Esophagus squamous epithelium (tissue), 5 donors: ENCODE results near the gene PRDX5. TPM values are rescaled to one million over a fixed set of nuclear protein-coding genes. Genes with fewer than 3 reads are reported as not detected.

Experiments
- DNase-seq: peaks from one replicate; lab custom pipeline; 2025; lab: John Stamatoyannopoulos, UW
- H3K27ac ChIP-seq, 4 donors: fragments of 200-600 bp; sonication (generic); one replicate each; pipeline ENCODE4 v1.5.1; 2016 to 2019; ENCODE audit warnings: mild to moderate bottlenecking in 1 of 4
- H3K27me3 ChIP-seq, 4 donors: fragments of 200-600 bp; sonication (generic); 1 replicate in 3 of 4; 2 replicates in 1 of 4; pipeline versions ENCODE4 v1.5.1 to v1.6.0; 2017 to 2021; ENCODE audit warnings: antibody characterized with exemption in 1 of 4
- H3K36me3 ChIP-seq, 3 donors: fragments of 200-600 bp; sonication (generic); one replicate each; pipeline ENCODE4 v1.5.1; 2016 to 2019
- H3K4me1 ChIP-seq, 3 donors: fragments of 200-600 bp; sonication (generic); one replicate each; pipeline ENCODE4 v1.5.1; 2017 to 2019
- H3K4me3 ChIP-seq, 4 donors: fragments of 200-600 bp; sonication (generic); 1 replicate in 3 of 4; 2 replicates in 1 of 4; pipeline ENCODE4 v1.5.1; 2016 to 2019; ENCODE audit warnings: mild to moderate bottlenecking in 2 of 4, moderate library complexity in 1 of 4
- H3K9me3 ChIP-seq, 3 donors: fragments of 200-600 bp; sonication (generic); one replicate each; pipeline ENCODE4 v1.5.1; 2016 to 2019
- POLR2A ChIP-seq, 4 donors: fragments of 450-650 bp; IDR thresholded peaks; one replicate each; pipeline ENCODE4 v1.6.1; 2017; ENCODE audit warnings: antibody characterized with exemption in 4 of 4, mild to moderate bottlenecking in 4 of 4, moderate library complexity in 3 of 4
- WGBS, 2 donors: methylation state at CpG; one replicate each; pipeline ENCODE4 v1.1.5; 2018; 5-methylcytosine and 5-hydroxymethylcytosine counted together
- intact Hi-C: fragments of 100-400 bp; cut with DNase I; formaldehyde crosslinking; loops from one replicate; pipeline ENCODE4 v1.15.0; 2022
- total RNA-seq, 4 donors: library from RNA; depleted of rRNA; stranded (reverse); fragments of >200 nt; gene quantifications; one replicate each; pipeline ENCODE4 v1.1.0, GENCODE V29; 2016
- TF ChIP-seq, protein P1 (sequence below), 6 experiments: fragments of 450-650 bp in 4 of 6; fragments of 200-600 bp in 2 of 6; sonication (generic) in 2 of 6; IDR thresholded peaks; one replicate each; pipeline ENCODE4 v1.5.1; 2016 to 2019; ENCODE audit warnings: antibody characterized with exemption in 6 of 6, mild to moderate bottlenecking in 4 of 6, moderate library complexity in 4 of 6
- donor health status: DM: yes; HTN: yes; CAD: no.

The PRDX5 gene
- total RNA-seq, 4 donors from 2014 or later = 309 to 602 (median 476) TPM

DNA sequence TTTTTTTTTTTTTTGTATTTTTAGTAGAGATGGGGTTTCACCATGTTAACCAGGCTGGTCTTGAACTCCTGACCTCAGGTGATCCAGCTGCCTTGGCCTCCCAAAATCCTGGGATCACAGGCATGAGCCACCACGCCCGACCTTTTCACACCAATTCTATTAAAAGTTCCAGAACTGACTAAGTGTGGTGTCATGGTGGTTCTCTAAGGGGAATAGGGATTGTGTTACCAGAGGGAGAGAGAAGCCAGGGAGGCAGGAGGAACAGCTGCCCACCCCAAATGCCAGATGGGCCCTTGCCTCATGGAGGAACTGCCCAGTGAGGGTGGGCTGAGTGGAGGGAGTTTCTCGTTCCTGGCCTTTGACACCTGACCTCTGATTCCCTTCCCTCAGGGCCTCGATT lies 47.0 kb downstream of the PRDX5 start:
- 67 to 90% methylated on average over 2 of the region's 4 CpGs for WGBS, 2 donors
- TF ChIP-seq, protein P1, sequence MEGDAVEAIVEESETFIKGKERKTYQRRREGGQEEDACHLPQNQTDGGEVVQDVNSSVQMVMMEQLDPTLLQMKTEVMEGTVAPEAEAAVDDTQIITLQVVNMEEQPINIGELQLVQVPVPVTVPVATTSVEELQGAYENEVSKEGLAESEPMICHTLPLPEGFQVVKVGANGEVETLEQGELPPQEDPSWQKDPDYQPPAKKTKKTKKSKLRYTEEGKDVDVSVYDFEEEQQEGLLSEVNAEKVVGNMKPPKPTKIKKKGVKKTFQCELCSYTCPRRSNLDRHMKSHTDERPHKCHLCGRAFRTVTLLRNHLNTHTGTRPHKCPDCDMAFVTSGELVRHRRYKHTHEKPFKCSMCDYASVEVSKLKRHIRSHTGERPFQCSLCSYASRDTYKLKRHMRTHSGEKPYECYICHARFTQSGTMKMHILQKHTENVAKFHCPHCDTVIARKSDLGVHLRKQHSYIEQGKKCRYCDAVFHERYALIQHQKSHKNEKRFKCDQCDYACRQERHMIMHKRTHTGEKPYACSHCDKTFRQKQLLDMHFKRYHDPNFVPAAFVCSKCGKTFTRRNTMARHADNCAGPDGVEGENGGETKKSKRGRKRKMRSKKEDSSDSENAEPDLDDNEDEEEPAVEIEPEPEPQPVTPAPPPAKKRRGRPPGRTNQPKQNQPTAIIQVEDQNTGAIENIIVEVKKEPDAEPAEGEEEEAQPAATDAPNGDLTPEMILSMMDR (IDR thresholded peaks at IDR 0.05) = no peak
- TF ChIP-seq POLR2A (IDR thresholded peaks at IDR 0.05) = no peak
- Histone ChIP-seq H3K4me1 (peaks cover 7 to 25% (median 7%) of the 10 kb centered on the region in 3 donors), H3K36me3 (peaks cover 32 to 99% (median 66%) of the 10 kb centered on the region in 3 donors), H3K4me3 (no peak overlapping the region), H3K27me3 (no peaks in the 10 kb centered on the region), H3K9me3 (no peaks in the 10 kb centered on the region), H3K27ac (no peak overlapping the region)
- intact Hi-C loops = no loop called here
- DNase-seq = no peak

- H3K9me3 ChIP-seq = no peaks in the 10 kb centered on the region
- intact Hi-C loops = no loop called here
- H3K36me3 ChIP-seq = peaks cover 33 to 100% (median 66%) of the 10 kb centered on the region in 3 donors
- 57 to 63% methylated on average over 1 of the region's 1 CpG for WGBS, 2 donors
- no peak for DNase-seq
- no peak overlapping the region for H3K27ac ChIP-seq
- H3K4me3 ChIP-seq = no peak overlapping the region
- TF ChIP-seq POLR2A (IDR thresholded peaks at IDR 0.05) = no peak
- TF ChIP-seq, protein P1 (IDR thresholded peaks at IDR 0.05) = no peak
- no peaks in the 10 kb centered on the region for H3K27me3 ChIP-seq
- peaks cover 0 to 7% (median 0%) of the 10 kb centered on the region in 3 donors for H3K4me1 ChIP-seq
Measured at GRCh38 chr11:64366751-64367150, 48.8 kb downstream of the PRDX5 start.

GRCh38 chr11:64367931-64368672 lies 50.2 kb downstream of the PRDX5 start:
- Histone ChIP-seq H3K27ac (no peak overlapping the region), H3K4me1 (peaks cover 0 to 7% (median 0%) of the 10 kb centered on the region in 3 donors), H3K27me3 (no peaks in the 10 kb centered on the region), H3K36me3 (peaks cover 28 to 91% (median 58%) of the 10 kb centered on the region in 3 donors), H3K9me3 (no peaks in the 10 kb centered on the region), H3K4me3 (no peak overlapping the region)
- intact Hi-C loops = no loop called here
- 91 to 100% methylated on average over 5 to 7 of the region's 46 CpGs for WGBS, 2 donors
- no peak for TF ChIP-seq POLR2A (IDR thresholded peaks at IDR 0.05)
- TF ChIP-seq, protein P1 (IDR thresholded peaks at IDR 0.05) = no peak
- DNase-seq = no peak

DNA sequence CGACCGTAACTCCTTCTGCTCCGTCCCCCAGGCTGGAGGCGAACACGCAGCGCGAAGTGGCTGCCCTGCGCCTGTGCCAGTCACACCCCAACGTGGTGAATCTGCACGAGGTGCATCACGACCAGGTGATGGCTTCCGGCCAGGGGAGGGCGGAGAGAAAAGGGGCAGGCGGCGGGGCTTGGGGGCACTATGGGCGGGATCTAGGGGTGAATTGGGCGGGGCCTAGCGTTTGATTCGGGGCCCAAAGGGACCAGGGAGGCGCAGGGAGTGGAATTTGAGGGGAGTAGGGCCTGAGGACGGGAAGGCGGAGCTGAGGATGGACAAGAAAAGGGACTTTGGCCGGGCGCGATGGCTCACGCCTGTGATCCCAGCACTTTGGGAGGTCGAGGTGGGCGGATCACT lies 50.8 kb downstream of the PRDX5 start:
- no peak for DNase-seq
- H3K27ac ChIP-seq = no peak overlapping the region
- peaks cover 28 to 85% (median 52%) of the 10 kb centered on the region in 3 donors for H3K36me3 ChIP-seq
- intact Hi-C loops = no loop called here
- H3K4me3 ChIP-seq = no peak overlapping the region
- H3K4me1 ChIP-seq = peaks cover 0 to 7% (median 0%) of the 10 kb centered on the region in 3 donors
- no peaks in the 10 kb centered on the region for H3K9me3 ChIP-seq
- no peak for TF ChIP-seq POLR2A (IDR thresholded peaks at IDR 0.05)
- TF ChIP-seq, protein P1 (IDR thresholded peaks at IDR 0.05) = no peak
- no peaks in the 10 kb centered on the region for H3K27me3 ChIP-seq
- WGBS, 2 donors = 92 to 94% methylated on average over 16 to 19 of the region's 28 CpGs
